Left lung (tissue), 10 donors: ENCODE data around the gene SLC17A1. TPM values are rescaled to one million over a fixed set of nuclear protein-coding genes. Genes with fewer than 3 reads are reported as not detected.

Source experiments
- ATAC-seq: fragments of 200-7000 bp; cut with Tn5 transposase; one replicate; pipeline ENCODE4 v1.9.1; 2020; ENCODE audit warnings: moderate library complexity
- DNase-seq, 4 donors: peaks; one replicate each; pipeline ENCODE4 v3.0.0-alpha.2; 2013 to 2020
- H3K27ac ChIP-seq, 2 donors: fragments of 200-600 bp; sonication (generic) in 1 of 2; one replicate each; pipeline versions ENCODE4 v1.5.0 to v1.8.0; 2020 to 2021
- H3K27me3 ChIP-seq, 2 donors: fragments of 200-600 bp; sonication (generic) in 1 of 2; one replicate each; pipeline versions ENCODE4 v1.5.0 to v1.8.0; 2020 to 2021
- H3K36me3 ChIP-seq, 2 donors: fragments of 200-600 bp; sonication (generic) in 1 of 2; one replicate each; pipeline versions ENCODE4 v1.5.0 to v1.8.0; 2020 to 2021
- H3K4me1 ChIP-seq, 2 donors: fragments of 200-600 bp; one replicate each; pipeline ENCODE4 v1.8.0; 2021
- H3K4me3 ChIP-seq, 2 donors: fragments of 200-600 bp; sonication (generic) in 1 of 2; one replicate each; pipeline versions ENCODE4 v1.5.0 to v1.8.0; 2020 to 2021; ENCODE audit warnings: mild to moderate bottlenecking in 1 of 2
- H3K9me3 ChIP-seq, 2 donors: fragments of 200-600 bp; sonication (generic) in 1 of 2; one replicate each; pipeline versions ENCODE4 v1.5.0 to v1.8.0; 2020 to 2021
- CTCF ChIP-seq, 2 donors: fragments of 200-600 bp; sonication (generic) in 1 of 2; IDR thresholded peaks; one replicate each; pipeline versions ENCODE4 v1.5.0 to v1.8.0; 2021; ENCODE audit warnings: antibody characterized with exemption in 2 of 2
- intact Hi-C, 2 donors: fragments of 100-400 bp; cut with DNase I; formaldehyde crosslinking; loops; one replicate each; pipeline versions ENCODE4 v1.11.2 to v1.14.2; 2022
- polyA plus RNA-seq, 6 donors: library from polyadenylated mRNA; unstranded; fragments of 120-200 nt; gene quantifications; one replicate each; pipeline ENCODE4 v1.2.1, GENCODE V29; 2013; ENCODE audit not compliant: insufficient read length in 6 of 6
- total RNA-seq, 2 donors: library from RNA; stranded (reverse); fragmentation: NEBNext Ultra II Directional; extraction: Animal tissue kit (Norgen Biotek cat#: 25700); gene quantifications; one replicate each; pipeline ENCODE4 v1.2.1, GENCODE V29; 2021
- donor health status: DM: no; HTN: yes; CAD: no.
- donor health status: DM: no; HTN: no; CAD: no.

The SLC17A1 gene
- total and polyA plus RNA-seq, 8 donors = 0.22 to 0.48 (median 0.30) TPM; not detected in 3

- intact Hi-C loops = no loop called here
- Histone ChIP-seq H3K9me3 (no peaks in the 10 kb centered on the region), H3K36me3 (no peaks in the 10 kb centered on the region), H3K27ac (no peak overlapping the region), H3K27me3 (no peaks in the 10 kb centered on the region), H3K4me1 (no peaks in the 10 kb centered on the region), H3K4me3 (no peak overlapping the region)
- ATAC-seq = no peak
- DNase-seq = no peak
- no peak for TF ChIP-seq CTCF (IDR thresholded peaks at IDR 0.05)
Observed at GRCh38 chr6:25816252-25816651, 15.6 kb downstream of the SLC17A1 start.

GRCh38 chr6:25815194-25815593, 16.7 kb downstream of the SLC17A1 start:
- DNase-seq (no peak), ATAC-seq (no peak)
- Histone ChIP-seq H3K4me3 (no peak overlapping the region), H3K9me3 (no peaks in the 10 kb centered on the region), H3K36me3 (no peaks in the 10 kb centered on the region), H3K27me3 (no peaks in the 10 kb centered on the region), H3K27ac (no peak overlapping the region), H3K4me1 (no peaks in the 10 kb centered on the region)
- TF ChIP-seq CTCF (IDR thresholded peaks at IDR 0.05) = no peak
- intact Hi-C loops = no loop called here

- no peak for TF ChIP-seq CTCF (IDR thresholded peaks at IDR 0.05)
- Histone ChIP-seq H3K9me3 (peaks cover 0 to 4% of the 10 kb centered on the region in 2 donors), H3K27ac (no peak overlapping the region), H3K36me3 (no peaks in the 10 kb centered on the region), H3K4me3 (no peak overlapping the region), H3K4me1 (no peaks in the 10 kb centered on the region), H3K27me3 (no peaks in the 10 kb centered on the region)
- ATAC-seq (no peak), DNase-seq (no peak)
- intact Hi-C loops = no loop called here
Observed at GRCh38 chr6:25804804-25805203, 27.0 kb downstream of the SLC17A1 start.

GRCh38 chr6:25801436-25801835, 30.4 kb downstream of the SLC17A1 start:
- H3K4me3 ChIP-seq = no peak overlapping the region
- ATAC-seq (no peak), DNase-seq (no peak)
- H3K9me3 ChIP-seq = peaks cover 0 to 4% of the 10 kb centered on the region in 2 donors
- intact Hi-C loops = no loop called here
- H3K27ac ChIP-seq = no peak overlapping the region
- TF ChIP-seq CTCF (IDR thresholded peaks at IDR 0.05) = no peak
- H3K4me1 ChIP-seq = no peaks in the 10 kb centered on the region
- H3K36me3 ChIP-seq = no peaks in the 10 kb centered on the region
- H3K27me3 ChIP-seq = no peaks in the 10 kb centered on the region

- Histone ChIP-seq H3K4me3 (no peak overlapping the region), H3K4me1 (no peaks in the 10 kb centered on the region), H3K27ac (no peak overlapping the region), H3K27me3 (no peaks in the 10 kb centered on the region), H3K9me3 (no peaks in the 10 kb centered on the region), H3K36me3 (no peaks in the 10 kb centered on the region)
- DNase-seq (no peak), ATAC-seq (no peak)
- no peak for TF ChIP-seq CTCF (IDR thresholded peaks at IDR 0.05)
- intact Hi-C loops = no loop called here
Observed at GRCh38 chr6:25794784-25795183, 37.1 kb downstream of the SLC17A1 start.
